Keratinocyte (primary cell): ENCODE measurements around the gene BLCAP. TPM values are rescaled to one million over a fixed set of nuclear protein-coding genes. Genes with fewer than 3 reads are reported as not detected.

Source experiments
- DNase-seq: peaks from one replicate; pipeline ENCODE4 v3.0.0-alpha.2; 2011; ENCODE audit warnings: low read depth, missing footprints, low spot score
- FAIRE-seq: peaks from 2 replicates; lab custom pipeline; 2011; peaks lifted over from hg19 to GRCh38; lab: Jason Lieb, UNC
- H2AFZ ChIP-seq: 2 replicates; pipeline ENCODE4 v1.6.0; 2012; ENCODE audit warnings: low read length, control low read depth, inconsistent platforms; ENCODE audit not compliant: control insufficient read depth
- H3K27ac ChIP-seq: 2 replicates; pipeline ENCODE4 v1.5.1; 2011; ENCODE audit warnings: low read length; ENCODE audit not compliant: control insufficient read depth, insufficient read depth
- H3K27me3 ChIP-seq: 3 replicates; pipeline ENCODE4 v1.6.0; 2011; ENCODE audit warnings: low read length; ENCODE audit not compliant: control insufficient read depth, insufficient read depth; ENCODE audit errors: extremely low read depth
- H3K36me3 ChIP-seq, 2 experiments: 2 replicates in 1 of 2; 3 replicates in 1 of 2; pipeline ENCODE4 v1.5.1; 2011; ENCODE audit warnings: low read length in 2 of 2, mild to moderate bottlenecking in 1 of 2; ENCODE audit not compliant: control insufficient read depth in 2 of 2, insufficient read depth in 2 of 2; ENCODE audit errors: extremely low read depth in 1 of 2
- H3K4me1 ChIP-seq: 3 replicates; pipeline ENCODE4 v1.5.1; 2011; ENCODE audit warnings: low read length; ENCODE audit not compliant: control insufficient read depth, insufficient read depth; ENCODE audit errors: extremely low read depth
- H3K4me2 ChIP-seq: 3 replicates; pipeline ENCODE4 v1.6.0; 2011; ENCODE audit warnings: low read depth, low read length; ENCODE audit not compliant: control insufficient read depth, insufficient read depth; ENCODE audit errors: extremely low read depth
- H3K4me3 ChIP-seq, 3 experiments: fragments of 200-600 bp in 1 of 3; sonication (generic) in 1 of 3; 2 replicates in 2 of 3; 3 replicates in 1 of 3; pipeline ENCODE4 v1.5.1; 2011 to 2016; ENCODE audit warnings: low read length in 3 of 3, mild to moderate bottlenecking in 3 of 3, control low read depth in 2 of 3, inconsistent platforms in 1 of 3, low read depth in 1 of 3, mixed read lengths in 1 of 3, mixed run types in 1 of 3, moderate library complexity in 1 of 3; ENCODE audit not compliant: control insufficient read depth in 2 of 3, insufficient read depth in 2 of 3; ENCODE audit errors: extremely low read depth in 1 of 3
- H3K79me2 ChIP-seq: 2 replicates; pipeline ENCODE4 v1.6.0; 2012; ENCODE audit warnings: low read length; ENCODE audit not compliant: control insufficient read depth, insufficient read depth
- H3K9ac ChIP-seq: 3 replicates; pipeline ENCODE4 v1.6.0; 2011; ENCODE audit warnings: low read length; ENCODE audit not compliant: control insufficient read depth, insufficient read depth; ENCODE audit errors: extremely low read depth
- H3K9me1 ChIP-seq: 3 replicates; pipeline ENCODE4 v1.6.0; 2011; ENCODE audit warnings: low read length; ENCODE audit not compliant: control insufficient read depth, insufficient read depth; ENCODE audit errors: extremely low read depth
- H3K9me3 ChIP-seq: 2 replicates; pipeline ENCODE4 v1.5.1; 2012; ENCODE audit warnings: low read depth, low read length; ENCODE audit not compliant: control insufficient read depth
- H4K20me1 ChIP-seq: 3 replicates; pipeline ENCODE4 v1.6.0; 2011; ENCODE audit warnings: low read length; ENCODE audit not compliant: control insufficient read depth, insufficient read depth; ENCODE audit errors: extremely low read depth
- EZH2 ChIP-seq: IDR thresholded peaks from one replicate; pipeline ENCODE4 v1.6.1; 2012; ENCODE audit warnings: inconsistent platforms, mild to moderate bottlenecking, low read length, moderate library complexity
- dilution Hi-C: fragments of 300-500 bp; cut with MboI; formaldehyde crosslinking; loops from one replicate; pipeline ENCODE4 v1.7.0; 2020; ENCODE audit warnings: low sequenced_read_pairs; ENCODE audit not compliant: extremely low pct_ligation_motif_present
- polyA plus RNA-seq, 5 experiments: library from polyadenylated mRNA; depleted of rRNA in 3 of 5; stranded (reverse) in 3 of 5; stranded (forward) in 1 of 5; unstranded in 1 of 5; fragments of >200 nt; gene quantifications; 1 replicate in 1 of 5; 2 replicates in 3 of 5; 3 replicates in 1 of 5; pipeline versions ENCODE4 v1.2.1 to v1.2.3, GENCODE V29; 2011 to 2012; ENCODE audit warnings: missing spikeins in 2 of 5, low read depth in 1 of 5, low replicate concordance in 1 of 5
- TF ChIP-seq, protein P1 (sequence below), 3 experiments: IDR thresholded peaks in 1 of 3; conservative IDR thresholded peaks in 1 of 3; optimal IDR thresholded peaks in 1 of 3; 2 replicates in 2 of 3; 3 replicates in 1 of 3; pipeline versions ENCODE3 to v1.5.1; 2011; ENCODE audit warnings: low read length in 3 of 3, mild to moderate bottlenecking in 3 of 3, moderate library complexity in 2 of 3, control low read depth in 1 of 3, inconsistent platforms in 1 of 3; ENCODE audit not compliant: insufficient read depth in 2 of 3; ENCODE audit errors: extremely low read depth in 1 of 3

BLCAP gene
- polyA plus RNA-seq, 1 donor (not counting 4 experiments of a cell fraction or from before 2014, with no cell fraction given), result 209 TPM

DNA sequence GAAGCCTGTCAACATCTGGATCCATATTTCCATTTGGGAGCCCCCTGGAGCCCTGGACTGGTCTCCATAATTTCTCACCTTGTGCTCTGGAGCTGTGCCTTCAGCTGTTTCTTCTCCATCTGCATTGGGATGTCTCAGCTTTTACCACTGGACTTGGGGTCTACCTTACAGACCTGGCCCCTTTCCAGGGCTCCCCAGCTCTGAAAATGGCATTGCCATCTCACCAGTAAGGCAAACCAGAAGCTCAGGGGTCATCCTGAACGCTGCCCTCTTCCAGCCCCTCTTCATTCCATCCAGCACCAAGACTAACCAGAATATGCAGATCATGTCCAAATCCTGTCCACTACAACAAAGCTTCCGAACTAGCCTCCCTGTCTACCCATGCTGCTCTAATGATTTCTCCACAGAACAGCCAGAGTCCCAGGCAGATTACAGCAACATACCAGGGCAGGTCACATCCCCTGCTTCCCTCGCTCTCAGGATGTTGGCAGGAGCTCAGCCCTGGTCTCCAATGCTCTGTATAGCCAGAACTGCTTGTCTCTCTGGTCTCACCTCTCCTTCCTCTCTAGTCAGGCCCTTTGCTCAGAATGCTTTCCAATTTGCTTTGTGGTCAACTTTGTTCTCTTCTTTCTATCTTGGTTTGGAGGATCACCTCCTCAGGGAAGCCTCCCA, 24.3 kb downstream of the BLCAP start:
- Histone ChIP-seq H3K27ac (no peak overlapping the region), H2AFZ (no peak overlapping the region), H3K9ac (no peak overlapping the region), H3K9me3 (no peaks in the 10 kb centered on the region), H3K27me3 (no peaks in the 10 kb centered on the region), H3K9me1 (peaks cover 2% of the 10 kb centered on the region), H3K4me3 (no peak overlapping the region), H3K4me2 (no peak overlapping the region), H3K79me2 (peaks cover 2% of the 10 kb centered on the region), H3K36me3 (peaks cover 10 to 13% of the 10 kb centered on the region in 2 experiments), H4K20me1 (peaks cover 13% of the 10 kb centered on the region), H3K4me1 (no peaks in the 10 kb centered on the region)
- TF ChIP-seq EZH2, result no peak
- TF ChIP-seq, protein P1, sequence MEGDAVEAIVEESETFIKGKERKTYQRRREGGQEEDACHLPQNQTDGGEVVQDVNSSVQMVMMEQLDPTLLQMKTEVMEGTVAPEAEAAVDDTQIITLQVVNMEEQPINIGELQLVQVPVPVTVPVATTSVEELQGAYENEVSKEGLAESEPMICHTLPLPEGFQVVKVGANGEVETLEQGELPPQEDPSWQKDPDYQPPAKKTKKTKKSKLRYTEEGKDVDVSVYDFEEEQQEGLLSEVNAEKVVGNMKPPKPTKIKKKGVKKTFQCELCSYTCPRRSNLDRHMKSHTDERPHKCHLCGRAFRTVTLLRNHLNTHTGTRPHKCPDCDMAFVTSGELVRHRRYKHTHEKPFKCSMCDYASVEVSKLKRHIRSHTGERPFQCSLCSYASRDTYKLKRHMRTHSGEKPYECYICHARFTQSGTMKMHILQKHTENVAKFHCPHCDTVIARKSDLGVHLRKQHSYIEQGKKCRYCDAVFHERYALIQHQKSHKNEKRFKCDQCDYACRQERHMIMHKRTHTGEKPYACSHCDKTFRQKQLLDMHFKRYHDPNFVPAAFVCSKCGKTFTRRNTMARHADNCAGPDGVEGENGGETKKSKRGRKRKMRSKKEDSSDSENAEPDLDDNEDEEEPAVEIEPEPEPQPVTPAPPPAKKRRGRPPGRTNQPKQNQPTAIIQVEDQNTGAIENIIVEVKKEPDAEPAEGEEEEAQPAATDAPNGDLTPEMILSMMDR (optimal IDR thresholded peaks at IDR 0.05 in 1 of 3, IDR thresholded peaks at IDR 0.05 in 1 of 3, conservative IDR thresholded peaks at IDR 0.05 in 1 of 3; ENCODE audit: extremely low read depth in 1 of 3, insufficient read depth in 2 of 3, low read length in 3 of 3), result no peak
- dilution Hi-C loops, result no loop called here
- FAIRE-seq (no peak), DNase-seq (no peak)

DNA sequence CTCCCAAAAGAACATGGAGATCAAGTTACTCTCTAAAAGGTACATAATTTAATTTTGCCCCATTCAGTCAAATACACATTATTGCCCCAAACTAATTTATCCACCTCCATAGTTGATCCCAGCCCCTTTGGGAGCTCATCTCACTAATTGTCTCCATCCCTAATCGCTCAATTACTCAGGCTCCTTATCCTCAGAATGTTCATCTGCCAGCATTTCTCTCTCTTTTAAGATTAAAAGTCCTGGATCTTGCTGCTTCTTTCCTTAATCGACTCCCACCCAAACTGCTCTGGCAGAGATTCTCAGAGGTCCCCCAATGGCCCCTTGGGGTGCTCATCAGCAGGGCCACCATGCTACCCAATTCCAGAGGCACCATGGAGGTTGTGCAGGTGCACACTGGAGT, 25.0 kb downstream of the BLCAP start:
- H4K20me1 ChIP-seq, result peaks cover 13% of the 10 kb centered on the region
- H3K36me3 ChIP-seq, result peaks cover 10 to 13% of the 10 kb centered on the region in 2 experiments
- peaks cover 2% of the 10 kb centered on the region for H3K79me2 ChIP-seq
- DNase-seq (no peak), FAIRE-seq (no peak)
- H3K27me3 ChIP-seq, result no peaks in the 10 kb centered on the region
- H3K9me3 ChIP-seq, result no peaks in the 10 kb centered on the region
- H3K9me1 ChIP-seq, result peaks cover 2% of the 10 kb centered on the region
- H3K4me1 ChIP-seq, result no peaks in the 10 kb centered on the region
- H2AFZ ChIP-seq, result no peak overlapping the region
- no peak for TF ChIP-seq EZH2
- TF ChIP-seq, protein P1 (optimal IDR thresholded peaks at IDR 0.05 in 1 of 3, IDR thresholded peaks at IDR 0.05 in 1 of 3, conservative IDR thresholded peaks at IDR 0.05 in 1 of 3; ENCODE audit: extremely low read depth in 1 of 3, insufficient read depth in 2 of 3, low read length in 3 of 3), result no peak
- no peak overlapping the region for H3K4me2 ChIP-seq
- dilution Hi-C loops, result no loop called here
- no peak overlapping the region for H3K27ac ChIP-seq
- H3K9ac ChIP-seq, result no peak overlapping the region
- no peak overlapping the region for H3K4me3 ChIP-seq
